Trophoblast cell (in vitro differentiated cells and primary cell): ENCODE results near the gene KCNMA1.

Source experiments
- DNase-seq, 2 donors: peaks; one replicate each; pipeline ENCODE4 v3.0.0-alpha.2; 2016
- H2AFZ ChIP-seq: 2 replicates; pipeline ENCODE4 v1.6.1; 2013; ENCODE audit warnings: low read length, moderate library complexity, mild to moderate bottlenecking; ENCODE audit not compliant: insufficient read depth, poor library complexity
- H2AK5ac ChIP-seq: 2 replicates; pipeline ENCODE4 v1.6.1; 2013; ENCODE audit warnings: mild to moderate bottlenecking, low read length
- H2BK120ac ChIP-seq: 2 replicates; pipeline ENCODE4 v1.6.1; 2013; ENCODE audit warnings: low read length, mild to moderate bottlenecking, moderate library complexity; ENCODE audit not compliant: insufficient read depth, poor library complexity
- H2BK12ac ChIP-seq: 2 replicates; pipeline ENCODE4 v1.6.1; 2013; ENCODE audit warnings: mild to moderate bottlenecking, low read length, moderate library complexity
- H2BK5ac ChIP-seq: 2 replicates; pipeline ENCODE4 v1.6.1; 2013; ENCODE audit warnings: low read length, low read depth, moderate library complexity, mild to moderate bottlenecking; ENCODE audit not compliant: poor library complexity
- H3K14ac ChIP-seq: 2 replicates; pipeline ENCODE4 v1.6.1; 2013; ENCODE audit warnings: mild to moderate bottlenecking, low read length
- H3K18ac ChIP-seq: 2 replicates; pipeline ENCODE4 v1.6.1; 2013; ENCODE audit warnings: mild to moderate bottlenecking, low read length
- H3K23ac ChIP-seq: 2 replicates; pipeline ENCODE4 v1.6.1; 2013; ENCODE audit warnings: low read length
- H3K27ac ChIP-seq: 2 replicates; pipeline ENCODE4 v1.5.1; 2013; ENCODE audit warnings: low read depth, mild to moderate bottlenecking, inconsistent platforms, low read length, moderate library complexity
- H3K27me3 ChIP-seq: 2 replicates; pipeline ENCODE4 v1.6.1; 2013; ENCODE audit warnings: inconsistent platforms, mild to moderate bottlenecking, low read length, moderate library complexity; ENCODE audit not compliant: insufficient read depth
- H3K36me3 ChIP-seq, 2 experiments: 1 replicate in 1 of 2; 2 replicates in 1 of 2; pipeline ENCODE4 v1.6.1; 2013; ENCODE audit warnings: low read length in 2 of 2, mild to moderate bottlenecking in 2 of 2, moderate library complexity in 1 of 2; ENCODE audit not compliant: insufficient read depth in 2 of 2, control insufficient read depth in 1 of 2
- H3K4ac ChIP-seq: 2 replicates; pipeline ENCODE4 v1.6.1; 2013; ENCODE audit warnings: low read depth, mild to moderate bottlenecking, low read length, moderate library complexity
- H3K4me1 ChIP-seq, 2 experiments: 1 replicate in 1 of 2; 2 replicates in 1 of 2; pipeline ENCODE4 v1.6.1; 2013; ENCODE audit warnings: low read length in 2 of 2, mild to moderate bottlenecking in 2 of 2, moderate library complexity in 1 of 2; ENCODE audit not compliant: insufficient read depth in 2 of 2, control insufficient read depth in 1 of 2
- H3K4me2 ChIP-seq: 2 replicates; pipeline ENCODE4 v1.6.1; 2013; ENCODE audit warnings: inconsistent platforms, mild to moderate bottlenecking, low read length, moderate library complexity
- H3K4me3 ChIP-seq: 2 replicates; pipeline ENCODE4 v1.5.1; 2013; ENCODE audit warnings: mild to moderate bottlenecking, low read depth, low read length, inconsistent platforms
- H3K79me1 ChIP-seq: one replicate; pipeline ENCODE4 v1.6.1; 2013; ENCODE audit warnings: low read length
- H3K79me2 ChIP-seq: 2 replicates; pipeline ENCODE4 v1.6.1; 2013; ENCODE audit warnings: low read length, mild to moderate bottlenecking; ENCODE audit not compliant: control insufficient read depth, insufficient read depth, poor library complexity
- H3K9ac ChIP-seq: 2 replicates; pipeline ENCODE4 v1.6.1; 2013; ENCODE audit warnings: mild to moderate bottlenecking, low read length
- H3K9me3 ChIP-seq: 2 replicates; pipeline ENCODE4 v1.6.1; 2013; ENCODE audit warnings: low read depth, mild to moderate bottlenecking, control low read depth, inconsistent platforms, low read length; ENCODE audit not compliant: insufficient read depth
- H4K12ac ChIP-seq: 2 replicates; pipeline ENCODE4 v1.6.1; 2013; ENCODE audit warnings: low read depth, mild to moderate bottlenecking, low read length, moderate library complexity
- H4K8ac ChIP-seq: 2 replicates; pipeline ENCODE4 v1.6.1; 2013; ENCODE audit warnings: low read depth, mild to moderate bottlenecking, low read length, moderate library complexity
- H4K91ac ChIP-seq: one replicate; pipeline ENCODE4 v1.6.1; 2013; ENCODE audit warnings: low read depth, mild to moderate bottlenecking, low read length, moderate library complexity
- WGBS: extraction: QIAGEN DNeasy Blood & Tissue Kit; methylation state at CpG from one replicate; pipeline ENCODE4 v1.1.7; 2013; ENCODE audit warnings: missing lambda C conversion rate; ENCODE audit not compliant: insufficient read length, insufficient coverage; ENCODE audit errors: extremely low coverage; 5-methylcytosine and 5-hydroxymethylcytosine counted together

Gene KCNMA1

GRCh38 chr10:77626266-77626935 is 11.2 kb downstream of the KCNMA1 start:
- H2BK12ac ChIP-seq = no peak overlapping the region
- no peak overlapping the region for H3K4ac ChIP-seq
- no peak overlapping the region for H2BK120ac ChIP-seq
- no CpG with 5 or more reads among the region's 8 CpGs for WGBS
- H3K14ac ChIP-seq = no peak overlapping the region
- H3K18ac ChIP-seq = no peak overlapping the region
- H3K23ac ChIP-seq = no peak overlapping the region
- no peaks in the 10 kb centered on the region for H3K9me3 ChIP-seq
- no peak overlapping the region for H2AK5ac ChIP-seq
- peaks cover 7 to 12% of the 10 kb centered on the region in 2 experiments for H3K36me3 ChIP-seq
- H3K4me2 ChIP-seq = no peak overlapping the region
- no peak for DNase-seq
- no peak overlapping the region for H4K91ac ChIP-seq
- H3K79me1 ChIP-seq = no peaks in the 10 kb centered on the region
- H3K4me1 ChIP-seq = peaks cover 0 to 2% of the 10 kb centered on the region in 2 experiments
- H2AFZ ChIP-seq = no peak overlapping the region
- H3K9ac ChIP-seq = no peak overlapping the region
- H4K12ac ChIP-seq = no peak overlapping the region
- H3K27ac ChIP-seq = no peak overlapping the region
- H2BK5ac ChIP-seq = no peak overlapping the region
- no peak overlapping the region for H4K8ac ChIP-seq
- H3K79me2 ChIP-seq = peaks cover 2% of the 10 kb centered on the region
- no peaks in the 10 kb centered on the region for H3K27me3 ChIP-seq
- H3K4me3 ChIP-seq = no peak overlapping the region

GRCh38 chr10:77625379-77625778 is 12.2 kb downstream of the KCNMA1 start:
- Histone ChIP-seq H3K4ac (no peak overlapping the region), H2BK5ac (no peak overlapping the region)
- DNase-seq = no peak

GRCh38 chr10:77622889-77623291 is 14.7 kb downstream of the KCNMA1 start:
- H3K23ac ChIP-seq = no peak overlapping the region
- H3K79me1 ChIP-seq = no peaks in the 10 kb centered on the region
- H4K91ac ChIP-seq = no peak overlapping the region
- H2BK12ac ChIP-seq = no peak overlapping the region
- no peak overlapping the region for H3K14ac ChIP-seq
- WGBS = no CpG with 5 or more reads among the region's 4 CpGs
- no peak overlapping the region for H3K9ac ChIP-seq
- H3K18ac ChIP-seq = no peak overlapping the region
- no peak overlapping the region for H2AK5ac ChIP-seq
- no peak overlapping the region for H2BK5ac ChIP-seq
- H3K36me3 ChIP-seq = peaks cover 8 to 18% of the 10 kb centered on the region in 2 experiments
- H4K12ac ChIP-seq = no peak overlapping the region
- H3K27ac ChIP-seq = no peak overlapping the region
- DNase-seq = no peak
- no peaks in the 10 kb centered on the region for H3K9me3 ChIP-seq
- H2AFZ ChIP-seq = no peak overlapping the region
- H3K4ac ChIP-seq = no peak overlapping the region
- no peak overlapping the region for H4K8ac ChIP-seq
- H3K27me3 ChIP-seq = no peaks in the 10 kb centered on the region
- no peaks in the 10 kb centered on the region for H3K4me1 ChIP-seq
- H2BK120ac ChIP-seq = no peak overlapping the region
- no peak overlapping the region for H3K4me3 ChIP-seq
- H3K79me2 ChIP-seq = no peaks in the 10 kb centered on the region
- H3K4me2 ChIP-seq = no peak overlapping the region

More at GRCh38 chr10:77625379-77625778, 12.2 kb downstream of the KCNMA1 start:
- H3K79me2 ChIP-seq = peaks cover 2% of the 10 kb centered on the region
- no peak overlapping the region for H3K14ac ChIP-seq
- H3K4me3 ChIP-seq = no peak overlapping the region
- no peak overlapping the region for H2AFZ ChIP-seq
- H4K12ac ChIP-seq = no peak overlapping the region
- H2BK12ac ChIP-seq = no peak overlapping the region
- no peaks in the 10 kb centered on the region for H3K4me1 ChIP-seq
- H3K27ac ChIP-seq = no peak overlapping the region
- no peaks in the 10 kb centered on the region for H3K79me1 ChIP-seq
- H4K8ac ChIP-seq = no peak overlapping the region
- H3K36me3 ChIP-seq = peaks cover 4 to 10% of the 10 kb centered on the region in 2 experiments
- H3K27me3 ChIP-seq = no peaks in the 10 kb centered on the region
- H3K9me3 ChIP-seq = no peaks in the 10 kb centered on the region
- no peak overlapping the region for H3K18ac ChIP-seq
- no peak overlapping the region for H3K9ac ChIP-seq
- H3K23ac ChIP-seq = no peak overlapping the region
- no peak overlapping the region for H2AK5ac ChIP-seq
- no peak overlapping the region for H4K91ac ChIP-seq
- no CpG with 5 or more reads among the region's 3 CpGs for WGBS
- H2BK120ac ChIP-seq = no peak overlapping the region
- no peak overlapping the region for H3K4me2 ChIP-seq

- DNase-seq = no peak
- Histone ChIP-seq H3K9me3 (no peaks in the 10 kb centered on the region), H4K12ac (no peak overlapping the region), H3K4me3 (no peak overlapping the region), H3K36me3 (peaks cover 8 to 18% of the 10 kb centered on the region in 2 experiments), H4K8ac (no peak overlapping the region), H2BK120ac (no peak overlapping the region), H3K4me1 (no peaks in the 10 kb centered on the region), H3K27me3 (no peaks in the 10 kb centered on the region), H3K27ac (no peak overlapping the region), H2BK5ac (no peak overlapping the region), H2BK12ac (no peak overlapping the region), H3K79me1 (no peaks in the 10 kb centered on the region), H2AK5ac (no peak overlapping the region), H4K91ac (no peak overlapping the region), H2AFZ (no peak overlapping the region), H3K79me2 (no peaks in the 10 kb centered on the region), H3K4ac (no peak overlapping the region), H3K4me2 (no peak overlapping the region), H3K23ac (no peak overlapping the region), H3K9ac (no peak overlapping the region), H3K18ac (no peak overlapping the region), H3K14ac (no peak overlapping the region)
- no CpG with 5 or more reads among the region's 6 CpGs for WGBS
Measured at GRCh38 chr10:77620731-77621130, 16.9 kb downstream of the KCNMA1 start.
